NB4 (cell line): ENCODE data around the gene CYP2A6.
"Not testable (repeated sequence)": the region's sequence is repeated elsewhere in the genome, so short reads cannot be mapped to it uniquely, and the experiment has no call there.

Experiments
- POLR2A ChIP-seq: IDR thresholded peaks from 2 replicates; pipeline ENCODE4 v1.6.1; 2011; ENCODE audit warnings: mild to moderate bottlenecking; ENCODE audit not compliant: insufficient read length; ENCODE audit errors: extremely low read depth
- TF ChIP-seq, protein P1 (sequence below): IDR thresholded peaks from one replicate; pipeline ENCODE4 v1.5.1; 2012; ENCODE audit warnings: low read depth, low read length
- TF ChIP-seq, protein P2 (sequence below): IDR thresholded peaks from 2 replicates; pipeline ENCODE4 v1.6.1; 2011; ENCODE audit warnings: low read depth, low read length

- TF ChIP-seq, protein P1, sequence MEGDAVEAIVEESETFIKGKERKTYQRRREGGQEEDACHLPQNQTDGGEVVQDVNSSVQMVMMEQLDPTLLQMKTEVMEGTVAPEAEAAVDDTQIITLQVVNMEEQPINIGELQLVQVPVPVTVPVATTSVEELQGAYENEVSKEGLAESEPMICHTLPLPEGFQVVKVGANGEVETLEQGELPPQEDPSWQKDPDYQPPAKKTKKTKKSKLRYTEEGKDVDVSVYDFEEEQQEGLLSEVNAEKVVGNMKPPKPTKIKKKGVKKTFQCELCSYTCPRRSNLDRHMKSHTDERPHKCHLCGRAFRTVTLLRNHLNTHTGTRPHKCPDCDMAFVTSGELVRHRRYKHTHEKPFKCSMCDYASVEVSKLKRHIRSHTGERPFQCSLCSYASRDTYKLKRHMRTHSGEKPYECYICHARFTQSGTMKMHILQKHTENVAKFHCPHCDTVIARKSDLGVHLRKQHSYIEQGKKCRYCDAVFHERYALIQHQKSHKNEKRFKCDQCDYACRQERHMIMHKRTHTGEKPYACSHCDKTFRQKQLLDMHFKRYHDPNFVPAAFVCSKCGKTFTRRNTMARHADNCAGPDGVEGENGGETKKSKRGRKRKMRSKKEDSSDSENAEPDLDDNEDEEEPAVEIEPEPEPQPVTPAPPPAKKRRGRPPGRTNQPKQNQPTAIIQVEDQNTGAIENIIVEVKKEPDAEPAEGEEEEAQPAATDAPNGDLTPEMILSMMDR, result not testable (repeated sequence)
- TF ChIP-seq POLR2A, result not testable (repeated sequence)
- TF ChIP-seq, protein P2, sequence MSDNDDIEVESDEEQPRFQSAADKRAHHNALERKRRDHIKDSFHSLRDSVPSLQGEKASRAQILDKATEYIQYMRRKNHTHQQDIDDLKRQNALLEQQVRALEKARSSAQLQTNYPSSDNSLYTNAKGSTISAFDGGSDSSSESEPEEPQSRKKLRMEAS, result not testable (repeated sequence)
Observed at GRCh38 chr19:40899964-40900363, 49.7 kb upstream of the CYP2A6 start.
